Sigmoid colon (tissue), 7 donors: ENCODE measurements around the gene GAREM1. TPM values are rescaled to one million over a fixed set of nuclear protein-coding genes. Genes with fewer than 3 reads are reported as not detected.

Experiments used
- DNase-seq: peaks from one replicate; pipeline ENCODE4 v3.0.0-alpha.2; 2019
- H3K27ac ChIP-seq, 4 donors: fragments of 200-600 bp; sonication (generic); one replicate each; pipeline ENCODE4 v1.5.1; 2016 to 2019; ENCODE audit warnings: mild to moderate bottlenecking in 1 of 4
- H3K27me3 ChIP-seq, 3 donors: fragments of 200-600 bp; sonication (generic); one replicate each; pipeline ENCODE4 v1.5.1; 2019; ENCODE audit warnings: mild to moderate bottlenecking in 1 of 3
- H3K36me3 ChIP-seq, 4 donors: fragments of 200-600 bp; sonication (generic); one replicate each; pipeline ENCODE4 v1.5.1; 2016 to 2019
- H3K4me1 ChIP-seq, 4 donors: fragments of 200-600 bp; sonication (generic); one replicate each; pipeline ENCODE4 v1.5.1; 2017 to 2019
- H3K4me3 ChIP-seq, 4 donors: fragments of 200-600 bp; sonication (generic); one replicate each; pipeline ENCODE4 v1.5.1; 2017 to 2019; ENCODE audit warnings: mild to moderate bottlenecking in 2 of 4, moderate library complexity in 1 of 4
- H3K9me3 ChIP-seq, 4 donors: fragments of 200-600 bp in 3 of 4; sonication (generic) in 3 of 4; one replicate each; pipeline versions ENCODE4 v1.5.1 to v1.6.1; 2013 to 2019
- CTCF ChIP-seq, 4 experiments: fragments of 450-650 bp in 3 of 4; fragments of 200-600 bp in 1 of 4; IDR thresholded peaks; one replicate each; pipeline ENCODE4 v1.5.1; 2016 to 2019; ENCODE audit warnings: antibody characterized with exemption in 4 of 4, mild to moderate bottlenecking in 3 of 4, moderate library complexity in 2 of 4
- EP300 ChIP-seq, 4 donors: sonication (generic); formaldehyde crosslinking; IDR thresholded peaks; one replicate each; pipeline ENCODE4 v1.6.1; 2017; ENCODE audit warnings: antibody characterized with exemption in 4 of 4
- POLR2A ChIP-seq, 2 donors: fragments of 450-650 bp; IDR thresholded peaks; one replicate each; pipeline ENCODE4 v1.6.1; 2016; ENCODE audit warnings: antibody characterized with exemption in 2 of 2, mild to moderate bottlenecking in 2 of 2, moderate library complexity in 2 of 2
- POLR2AphosphoS5 ChIP-seq, 4 donors: sonication (generic); formaldehyde crosslinking; IDR thresholded peaks; one replicate each; pipeline ENCODE4 v1.6.1; 2017; ENCODE audit warnings: antibody characterized with exemption in 4 of 4
- WGBS, 2 donors: extraction: QIAGEN DNeasy Blood & Tissue Kit; methylation state at CpG; one replicate each; pipeline ENCODE4 v1.1.7; 2013; 5-methylcytosine and 5-hydroxymethylcytosine counted together
- intact Hi-C: fragments of 100-400 bp; cut with DNase I; formaldehyde crosslinking; loops from one replicate; pipeline ENCODE4 v1.15.1; 2023
- polyA plus RNA-seq, 3 donors: library from polyadenylated mRNA; stranded (reverse); fragments of 200-250 nt; gene quantifications; one replicate each; pipeline ENCODE4 v1.2.3, GENCODE V29; 2013
- total RNA-seq, 4 donors: library from RNA; depleted of rRNA; stranded (reverse); fragments of >200 nt; gene quantifications; one replicate each; pipeline ENCODE4 v1.1.0, GENCODE V29; 2016
- donor health status: healthy with polysubstance abuse.
- donor health status: Bipolar disorder and iron deficiency.
- donor health status: healthy.

GAREM1 gene
- total and polyA plus RNA-seq, 7 donors = 4.9 to 11.8 (median 6.6) TPM

GRCh38 chr18:32270341-32270740, 200.3 kb downstream of the GAREM1 start:
- WGBS, 2 donors = 96% methylated on average over 8 of the region's 8 CpGs
- Histone ChIP-seq H3K36me3 (peaks cover 0 to 33% (median 7%) of the 10 kb centered on the region in 4 donors), H3K27me3 (no peaks in the 10 kb centered on the region), H3K4me1 (peaks cover 0 to 7% (median 0%) of the 10 kb centered on the region in 4 donors), H3K27ac (no peak overlapping the region), H3K4me3 (no peak overlapping the region), H3K9me3 (no peaks in the 10 kb centered on the region)
- no peak for TF ChIP-seq EP300 (IDR thresholded peaks at IDR 0.05)
- TF ChIP-seq POLR2AphosphoS5 (IDR thresholded peaks at IDR 0.05) = no peak
- TF ChIP-seq POLR2A (IDR thresholded peaks at IDR 0.05) = no peak
- no peak for TF ChIP-seq CTCF (IDR thresholded peaks at IDR 0.05)
- no peak for DNase-seq
- intact Hi-C loops = loop anchor here (2.0 kb wide), 1 partner anchor 282 kb away; no protein-coding TSS in a partner anchor

- intact Hi-C loops = no loop called here
- DNase-seq = no peak
Observed at GRCh38 chr18:32267463-32267862, 203.2 kb downstream of the GAREM1 start.

DNA sequence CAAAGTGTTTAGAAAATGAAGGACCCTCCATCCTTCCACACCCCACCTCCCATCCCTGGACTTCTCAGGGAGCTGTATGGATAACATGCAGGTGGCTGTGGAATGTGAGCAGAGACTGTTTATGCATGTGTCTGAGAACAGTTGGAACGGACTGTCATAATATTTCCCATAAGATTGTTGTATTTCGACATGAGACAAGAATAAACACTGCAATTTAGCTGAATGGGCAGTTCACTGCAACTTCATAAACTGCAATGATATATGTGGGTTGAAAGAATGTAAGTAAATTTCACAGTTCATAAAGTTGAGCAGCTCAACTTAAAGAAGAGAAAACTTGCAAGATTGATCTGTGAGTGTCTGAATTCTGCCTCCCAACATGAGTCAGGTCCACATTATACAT, 206.3 kb downstream of the GAREM1 start:
- Histone ChIP-seq H3K27ac (no peak overlapping the region), H3K27me3 (no peaks in the 10 kb centered on the region), H3K4me3 (no peak overlapping the region), H3K4me1 (no peaks in the 10 kb centered on the region), H3K9me3 (no peaks in the 10 kb centered on the region), H3K36me3 (peaks cover 0 to 23% (median 7%) of the 10 kb centered on the region in 4 donors)
- no peak for DNase-seq
- intact Hi-C loops = no loop called here
- WGBS, 2 donors = 62 to 70% methylated on average over 2 of the region's 2 CpGs
- TF ChIP-seq CTCF (IDR thresholded peaks at IDR 0.05) (no peak), EP300 (IDR thresholded peaks at IDR 0.05) (no peak), POLR2AphosphoS5 (IDR thresholded peaks at IDR 0.05) (no peak), POLR2A (IDR thresholded peaks at IDR 0.05) (no peak)

More at GRCh38 chr18:32267463-32267862, 203.2 kb downstream of the GAREM1 start:
- H3K4me3 ChIP-seq = no peak overlapping the region
- H3K27ac ChIP-seq = no peak overlapping the region
- no peaks in the 10 kb centered on the region for H3K9me3 ChIP-seq
- peaks cover 0 to 7% (median 0%) of the 10 kb centered on the region in 4 donors for H3K4me1 ChIP-seq
- TF ChIP-seq CTCF (IDR thresholded peaks at IDR 0.05) (no peak), EP300 (IDR thresholded peaks at IDR 0.05) (no peak), POLR2AphosphoS5 (IDR thresholded peaks at IDR 0.05) (no peak), POLR2A (IDR thresholded peaks at IDR 0.05) (no peak)
- no peaks in the 10 kb centered on the region for H3K27me3 ChIP-seq
- WGBS, 2 donors = 64 to 85% methylated on average over 4 of the region's 4 CpGs
- peaks cover 0 to 33% (median 7%) of the 10 kb centered on the region in 4 donors for H3K36me3 ChIP-seq

DNA sequence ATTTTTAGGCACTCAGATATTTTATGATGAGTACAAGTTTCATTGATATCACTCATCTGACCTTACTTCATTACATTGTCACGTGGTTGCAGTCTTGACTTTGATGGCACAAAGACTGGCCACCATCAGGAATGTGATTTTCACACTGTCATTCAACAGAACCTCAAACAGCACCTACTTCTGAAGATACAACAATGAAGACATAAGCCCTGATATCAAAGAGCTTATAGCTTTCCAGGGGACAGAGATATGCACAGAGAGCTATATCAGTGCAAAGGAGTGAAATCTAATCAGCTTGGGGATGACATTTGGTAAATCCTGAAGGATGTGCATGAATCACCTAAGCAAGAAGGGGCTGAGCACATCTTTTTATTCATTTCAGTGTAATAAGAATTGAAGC, 208.6 kb downstream of the GAREM1 start:
- no peak overlapping the region for H3K4me3 ChIP-seq
- intact Hi-C loops = no loop called here
- H3K36me3 ChIP-seq = peaks cover 0 to under 1% (median 0%) of the 10 kb centered on the region in 4 donors
- TF ChIP-seq CTCF (IDR thresholded peaks at IDR 0.05) (no peak), EP300 (IDR thresholded peaks at IDR 0.05) (no peak), POLR2A (IDR thresholded peaks at IDR 0.05) (no peak), POLR2AphosphoS5 (IDR thresholded peaks at IDR 0.05) (no peak)
- 89 to 93% methylated on average over 1 of the region's 1 CpG for WGBS, 2 donors
- no peaks in the 10 kb centered on the region for H3K4me1 ChIP-seq
- no peaks in the 10 kb centered on the region for H3K9me3 ChIP-seq
- no peak for DNase-seq
- H3K27ac ChIP-seq = no peak overlapping the region
- H3K27me3 ChIP-seq = no peaks in the 10 kb centered on the region

GRCh38 chr18:32261003-32261402, 209.7 kb downstream of the GAREM1 start:
- DNase-seq = no peak
- Histone ChIP-seq H3K27me3 (no peaks in the 10 kb centered on the region), H3K9me3 (no peaks in the 10 kb centered on the region), H3K4me3 (no peak overlapping the region), H3K27ac (no peak overlapping the region), H3K36me3 (no peaks in the 10 kb centered on the region), H3K4me1 (no peaks in the 10 kb centered on the region)
- intact Hi-C loops = no loop called here
- TF ChIP-seq POLR2AphosphoS5 (IDR thresholded peaks at IDR 0.05) (no peak), CTCF (IDR thresholded peaks at IDR 0.05) (peak in 1 of 4 experiments; percentile 5)
- WGBS, 2 donors = 97 to 98% methylated on average over 5 of the region's 5 CpGs
